RKO (cell line): ENCODE measurements around the gene DGCR2.
"Not testable (repeated sequence)": the region's sequence is repeated elsewhere in the genome, so short reads cannot be mapped to it uniquely, and the experiment has no call there.

Source experiments
- DNase-seq: peaks from one replicate; pipeline ENCODE4 v3.0.0-alpha.2; 2016; ENCODE audit warnings: low spot score

DGCR2 gene

GRCh38 chr22:19029113-19030103 is 92.8 kb downstream of the DGCR2 start:
- DNase-seq: not testable (repeated sequence)

- DNase-seq: not testable (repeated sequence)
These were observed 94.2 kb downstream of the DGCR2 start for GRCh38 chr22:19028060-19028455.

- DNase-seq: not testable (repeated sequence)
These were observed 94.7 kb downstream of the DGCR2 start for GRCh38 chr22:19027371-19028059.

GRCh38 chr22:19026080-19026479 is 96.1 kb downstream of the DGCR2 start:
- not testable (repeated sequence) for DNase-seq

GRCh38 chr22:19024956-19025489 is 97.2 kb downstream of the DGCR2 start:
- DNase-seq: not testable (repeated sequence)

DNA sequence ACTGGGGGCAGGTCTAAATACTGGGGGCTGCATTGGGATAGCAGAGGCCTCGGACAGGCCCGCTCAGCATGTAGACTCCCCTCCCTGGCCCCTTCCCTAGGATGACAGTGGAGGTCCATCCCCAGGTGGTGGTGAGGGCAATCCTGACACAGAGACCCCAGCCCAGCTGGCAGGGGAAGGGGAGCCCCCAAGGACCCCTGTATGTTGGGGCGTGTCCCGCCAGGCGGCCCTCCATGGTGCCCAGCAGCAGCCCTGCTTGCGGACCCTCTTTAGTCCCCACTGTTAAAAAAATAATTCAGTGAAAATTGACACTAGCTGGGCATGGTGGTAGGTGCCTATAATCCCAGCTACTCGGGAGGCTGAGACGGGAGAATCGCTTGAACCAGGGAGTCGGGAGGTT is 98.3 kb downstream of the DGCR2 start:
- DNase-seq: not testable (repeated sequence)

DNA sequence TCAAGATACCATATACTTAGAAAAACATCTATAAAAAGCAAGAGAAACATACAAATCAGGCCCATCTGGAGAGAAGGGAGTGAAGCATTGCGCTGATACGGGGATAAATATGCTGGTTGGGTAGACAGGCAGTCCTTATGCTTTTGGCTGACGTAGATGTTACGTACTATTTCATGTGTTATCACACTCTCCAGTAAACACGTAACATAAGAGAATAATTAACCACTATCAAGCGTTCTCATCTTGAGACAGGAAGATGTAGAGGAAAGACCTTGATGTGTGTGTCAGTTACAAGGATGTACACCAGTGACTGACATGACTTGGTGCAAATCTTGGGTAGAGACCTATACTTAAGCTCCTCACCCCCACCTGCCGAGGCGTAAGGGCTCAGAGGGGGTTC is 99.5 kb downstream of the DGCR2 start:
- DNase-seq: no peak

DNA sequence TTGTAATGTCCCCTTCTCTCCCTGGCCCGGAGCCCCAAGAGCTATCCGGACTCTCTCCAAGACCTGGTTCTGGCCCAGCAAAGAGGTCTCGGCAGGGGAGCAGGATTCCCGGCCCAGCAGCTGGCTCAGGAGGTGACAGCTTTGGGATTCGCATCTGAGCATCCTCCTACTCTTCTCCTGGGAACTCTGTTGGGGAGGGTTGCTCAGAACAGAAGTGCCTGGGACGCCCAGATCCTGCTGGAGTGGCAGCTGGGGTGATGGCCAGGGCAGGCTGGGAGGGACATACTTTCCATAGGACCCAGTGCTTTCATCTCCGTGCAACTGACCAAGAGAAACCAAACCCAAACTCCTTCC is 102.6 kb downstream of the DGCR2 start:
- no peak for DNase-seq

- DNase-seq: no peak
These were observed 103.1 kb downstream of the DGCR2 start for GRCh38 chr22:19019029-19019678.

DNA sequence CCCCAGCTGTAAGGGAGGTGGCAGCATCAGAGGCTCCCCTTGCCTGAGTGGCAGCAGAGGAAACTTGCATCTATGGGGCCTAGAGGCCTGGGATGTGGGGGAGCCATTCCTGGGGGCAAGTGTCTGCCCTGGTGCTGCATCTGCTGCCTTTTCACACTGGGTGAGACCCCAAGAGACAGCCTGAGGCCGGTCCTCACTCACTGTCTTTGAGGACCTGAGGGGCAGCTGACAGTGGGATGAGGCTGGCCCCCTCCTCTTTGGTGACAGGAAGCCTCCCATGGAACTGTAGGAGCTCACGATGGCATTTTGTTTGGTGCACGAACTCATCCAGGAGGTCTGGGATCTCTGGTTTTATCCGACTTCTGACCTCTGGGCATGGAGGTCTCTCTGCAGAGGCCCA is 104.0 kb downstream of the DGCR2 start:
- no peak for DNase-seq

DNA sequence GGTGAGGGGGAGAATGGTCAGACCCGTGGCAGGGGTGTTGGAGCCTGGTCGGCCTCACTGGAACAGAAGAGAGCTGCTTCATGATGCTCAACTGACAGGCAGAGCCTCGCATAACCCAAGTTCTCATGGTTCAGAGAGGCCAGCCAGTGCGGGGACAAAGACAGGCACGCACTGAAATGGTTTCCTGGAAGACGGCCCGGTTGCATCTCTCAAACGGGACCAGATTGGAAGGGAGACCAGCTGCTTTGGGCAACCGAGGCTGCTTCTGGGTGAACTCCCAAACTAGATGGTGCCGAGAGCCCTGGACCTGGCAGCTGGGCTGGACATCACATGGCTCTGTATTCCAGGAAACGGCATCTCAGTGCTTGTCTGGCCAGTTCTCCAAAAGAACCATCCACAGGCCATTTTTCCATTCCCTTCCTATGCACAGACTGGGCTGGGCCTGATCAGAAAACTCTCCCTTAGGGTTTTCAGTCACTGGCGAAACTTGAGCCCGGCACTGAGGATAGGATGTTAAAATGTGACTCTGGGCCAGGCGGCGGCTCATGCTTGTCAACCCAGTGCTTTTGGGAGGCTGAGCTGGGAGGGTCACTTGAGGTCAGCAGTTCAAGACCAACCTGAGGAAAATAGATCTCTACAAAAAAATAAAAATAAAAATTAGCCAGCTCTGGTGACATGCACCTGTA is 106.0 kb downstream of the DGCR2 start:
- DNase-seq: no peak

GRCh38 chr22:19014886-19015285 is 107.3 kb downstream of the DGCR2 start:
- DNase-seq: no peak

GRCh38 chr22:19013881-19014598 is 108.2 kb downstream of the DGCR2 start:
- not testable (repeated sequence) for DNase-seq

- not testable (repeated sequence) for DNase-seq
These were observed 108.8 kb downstream of the DGCR2 start for GRCh38 chr22:19013411-19013810.

- no peak for DNase-seq
These were observed 109.8 kb downstream of the DGCR2 start for GRCh38 chr22:19012308-19012986.

- DNase-seq: not testable (repeated sequence)
These were observed 110.6 kb downstream of the DGCR2 start for GRCh38 chr22:19011611-19012010.

GRCh38 chr22:19011075-19011474 is 111.1 kb downstream of the DGCR2 start:
- no peak for DNase-seq

GRCh38 chr22:19005905-19006304 is 116.3 kb downstream of the DGCR2 start:
- no peak for DNase-seq

- DNase-seq: no peak
These were observed 117.7 kb downstream of the DGCR2 start for GRCh38 chr22:19004471-19004870.

- DNase-seq: no peak
These were observed 118.7 kb downstream of the DGCR2 start for GRCh38 chr22:19003508-19003907.

- no peak for DNase-seq
These were observed 119.6 kb downstream of the DGCR2 start for GRCh38 chr22:19002684-19003038.
